ENCODE results near the gene RPS6KA4.

GRCh38 chr11:64322925-64323260 is 36.1 kb upstream of the RPS6KA4 start:
- TF ChIP-seq, protein P1, sequence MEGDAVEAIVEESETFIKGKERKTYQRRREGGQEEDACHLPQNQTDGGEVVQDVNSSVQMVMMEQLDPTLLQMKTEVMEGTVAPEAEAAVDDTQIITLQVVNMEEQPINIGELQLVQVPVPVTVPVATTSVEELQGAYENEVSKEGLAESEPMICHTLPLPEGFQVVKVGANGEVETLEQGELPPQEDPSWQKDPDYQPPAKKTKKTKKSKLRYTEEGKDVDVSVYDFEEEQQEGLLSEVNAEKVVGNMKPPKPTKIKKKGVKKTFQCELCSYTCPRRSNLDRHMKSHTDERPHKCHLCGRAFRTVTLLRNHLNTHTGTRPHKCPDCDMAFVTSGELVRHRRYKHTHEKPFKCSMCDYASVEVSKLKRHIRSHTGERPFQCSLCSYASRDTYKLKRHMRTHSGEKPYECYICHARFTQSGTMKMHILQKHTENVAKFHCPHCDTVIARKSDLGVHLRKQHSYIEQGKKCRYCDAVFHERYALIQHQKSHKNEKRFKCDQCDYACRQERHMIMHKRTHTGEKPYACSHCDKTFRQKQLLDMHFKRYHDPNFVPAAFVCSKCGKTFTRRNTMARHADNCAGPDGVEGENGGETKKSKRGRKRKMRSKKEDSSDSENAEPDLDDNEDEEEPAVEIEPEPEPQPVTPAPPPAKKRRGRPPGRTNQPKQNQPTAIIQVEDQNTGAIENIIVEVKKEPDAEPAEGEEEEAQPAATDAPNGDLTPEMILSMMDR (IDR thresholded peaks at IDR 0.05): no peak
- no peak for TF ChIP-seq POLR2AphosphoS5 (IDR thresholded peaks at IDR 0.05; ENCODE audit: insufficient read depth in 1 of 2, low read depth in 1 of 2)

Data from vagina (tissue), 2 donors.